ENCODE measurements around the gene PTPRF.

GRCh38 chr1:43521078-43521477, 9.6 kb upstream of the PTPRF start:
- TF ChIP-seq CTCF (conservative IDR thresholded peaks at IDR 0.05 in 1 of 2, IDR thresholded peaks at IDR 0.05 in 1 of 2; ENCODE audit: extremely low read depth in 1 of 2, insufficient read depth in 1 of 2, low read depth in 1 of 2, low read length in 2 of 2) (no peak), EZH2 (IDR thresholded peaks at IDR 0.05; ENCODE audit: borderline replicate concordance, low read length) (no peak)

All from mammary epithelial cell (primary cell).